Common myeloid progenitor, CD34-positive (primary cell): ENCODE results near the gene PGAP1. TPM values are rescaled to one million over a fixed set of nuclear protein-coding genes. Genes with fewer than 3 reads are reported as not detected.

Experiments
- CTCF ChIA-PET: fragments of 350-600 bp; sonication (Branson Sonifier 250); formaldehyde crosslinking; loops from one replicate; lab custom pipeline; 2021; ENCODE audit warnings: antibody characterized with exemption; lab: Charles Lee
- POLR2A ChIA-PET: fragments of 350-600 bp; sonication (Branson Sonifier 250); formaldehyde crosslinking; loops from one replicate; lab custom pipeline; 2021; ENCODE audit warnings: antibody characterized with exemption; lab: Charles Lee
- DNase-seq, 3 donors: peaks; one replicate each; pipeline versions ENCODE4 v3.0.0 to v3.0.0-alpha.2; 2013
- H3K27ac ChIP-seq, 2 experiments: 1 replicate in 1 of 2; 2 replicates in 1 of 2; pipeline ENCODE4 v1.7.0; 2013; ENCODE audit warnings: inconsistent platforms in 2 of 2, low read length in 2 of 2, mild to moderate bottlenecking in 2 of 2, low read depth in 1 of 2, moderate library complexity in 1 of 2; ENCODE audit not compliant: severe bottlenecking in 2 of 2, insufficient read depth in 1 of 2, poor library complexity in 1 of 2
- H3K27me3 ChIP-seq, 5 experiments: replicated peaks in 2 of 5; 1 replicate in 3 of 5; 2 replicates in 2 of 5; pipeline versions ENCODE4 v1.6.1 to v1.7.0; 2013; ENCODE audit warnings: low read length in 4 of 5, mild to moderate bottlenecking in 2 of 5, moderate library complexity in 2 of 5, inconsistent platforms in 1 of 5; ENCODE audit not compliant: insufficient read depth in 5 of 5, control insufficient read depth in 4 of 5
- H3K36me3 ChIP-seq, 4 experiments: 1 replicate in 2 of 4; 2 replicates in 2 of 4; pipeline versions ENCODE4 v1.6.1 to v1.7.0; 2013; ENCODE audit warnings: low read length in 3 of 4, control low read depth in 1 of 4, mild to moderate bottlenecking in 1 of 4; ENCODE audit not compliant: control insufficient read depth in 4 of 4, insufficient read depth in 4 of 4
- H3K4me1 ChIP-seq, 4 experiments: 1 replicate in 3 of 4; 2 replicates in 1 of 4; pipeline versions ENCODE4 v1.6.1 to v1.7.1; 2013; ENCODE audit warnings: low read length in 3 of 4, mild to moderate bottlenecking in 3 of 4, control low read depth in 1 of 4, inconsistent platforms in 1 of 4, moderate library complexity in 1 of 4; ENCODE audit not compliant: control insufficient read depth in 4 of 4, insufficient read depth in 4 of 4; ENCODE audit errors: control extremely low read depth in 1 of 4
- H3K4me3 ChIP-seq, 7 experiments: 1 replicate in 4 of 7; 2 replicates in 3 of 7; pipeline versions ENCODE4 v1.5.1 to v1.7.0; 2013; ENCODE audit warnings: mild to moderate bottlenecking in 7 of 7, low read length in 6 of 7, moderate library complexity in 6 of 7, inconsistent platforms in 2 of 7, low read depth in 2 of 7, control low read depth in 1 of 7; ENCODE audit not compliant: insufficient read depth in 4 of 7, control insufficient read depth in 1 of 7; ENCODE audit errors: extremely low read depth in 1 of 7
- H3K9me3 ChIP-seq, 5 experiments: 1 replicate in 4 of 5; 2 replicates in 1 of 5; pipeline versions ENCODE4 v1.6.1 to v1.7.1; 2013; ENCODE audit warnings: low read length in 4 of 5, mild to moderate bottlenecking in 2 of 5, inconsistent platforms in 1 of 5, low read depth in 1 of 5, moderate library complexity in 1 of 5; ENCODE audit not compliant: control insufficient read depth in 4 of 5, insufficient read depth in 2 of 5; ENCODE audit errors: control extremely low read depth in 1 of 5
- WGBS: methylation state at CpG from one replicate; pipeline ENCODE4 v1.1.5; 2013; ENCODE audit not compliant: insufficient coverage; 5-methylcytosine and 5-hydroxymethylcytosine counted together
- polyA plus RNA-seq: library from polyadenylated mRNA; unstranded; fragments of 120-200 nt; gene quantifications from one replicate; pipeline ENCODE4 v1.2.1, GENCODE V29; 2013

PGAP1 gene
- 8.8 TPM for polyA plus RNA-seq

GRCh38 chr2:196926562-196927375, at the start of gene PGAP1:
PGAP1 (minus strand) TSS chr2:196926707; CDS start chr2:196926616, 91 bp downstream.
- CTCF ChIA-PET, result interaction anchor here (1.6 kb wide), 1 partner anchor 85 kb away, joined by 4 read pairs; no protein-coding TSS in a partner anchor

GRCh38 chr2:196974970-196975369, 48.5 kb upstream of the PGAP1 start:
- POLR2A ChIA-PET, result no interaction called here
- WGBS, result no CpG with 5 or more reads among the region's 1 CpG
- CTCF ChIA-PET, result no interaction called here

More at GRCh38 chr2:196926562-196927375, at the start of gene PGAP1:
- peak; percentile 79 to 91 (median 89) for DNase-seq
- no peaks in the 10 kb centered on the region for H3K9me3 ChIP-seq
- no peaks in the 10 kb centered on the region for H3K27me3 ChIP-seq
- 0% methylated on average over 53 of the region's 62 CpGs for WGBS
- no peaks in the 10 kb centered on the region for H3K36me3 ChIP-seq
- peaks cover 12 to 20% (median 18%) of the 10 kb centered on the region in 4 experiments for H3K4me1 ChIP-seq
- H3K27ac ChIP-seq, result peak within 1 kb of the TSS in 1 of 2 experiments; percentile 76
- POLR2A ChIA-PET, result no interaction called here
- peak within 1 kb of the TSS; percentile 89 to 95 (median 90) for H3K4me3 ChIP-seq

GRCh38 chr2:196971574-196972279, 45.2 kb upstream of the PGAP1 start:
- H3K4me1 ChIP-seq, result no peaks in the 10 kb centered on the region
- H3K27me3 ChIP-seq, result no peaks in the 10 kb centered on the region
- no peaks in the 10 kb centered on the region for H3K36me3 ChIP-seq
- H3K9me3 ChIP-seq, result peaks cover 0 to 3% (median 0%) of the 10 kb centered on the region in 5 experiments
- DNase-seq, result no peak
- ChIA-PET POLR2A (interaction anchor here (1.1 kb wide), 1 partner anchor 15 kb away, joined by 3 read pairs; no protein-coding TSS in a partner anchor), CTCF (no interaction called here)
- H3K4me3 ChIP-seq, result no peak overlapping the region
- 100% methylated on average over 1 of the region's 3 CpGs for WGBS
- H3K27ac ChIP-seq, result no peak overlapping the region

More at GRCh38 chr2:196974970-196975369, 48.5 kb upstream of the PGAP1 start:
- H3K27me3 ChIP-seq, result no peaks in the 10 kb centered on the region
- H3K4me1 ChIP-seq, result no peaks in the 10 kb centered on the region
- H3K36me3 ChIP-seq, result no peaks in the 10 kb centered on the region
- H3K27ac ChIP-seq, result no peak overlapping the region
- DNase-seq, result no peak
- H3K4me3 ChIP-seq, result no peak overlapping the region
- H3K9me3 ChIP-seq, result peaks cover 0 to 3% (median 2%) of the 10 kb centered on the region in 5 experiments

- Histone ChIP-seq H3K9me3 (peaks cover 0 to 3% (median 0%) of the 10 kb centered on the region in 5 experiments), H3K4me1 (no peaks in the 10 kb centered on the region), H3K27ac (no peak overlapping the region), H3K36me3 (no peaks in the 10 kb centered on the region), H3K27me3 (no peaks in the 10 kb centered on the region), H3K4me3 (no peak overlapping the region)
- DNase-seq, result no peak
- ChIA-PET POLR2A (no interaction called here), CTCF (no interaction called here)
- no CpG with 5 or more reads among the region's 4 CpGs for WGBS
Observed at GRCh38 chr2:196970099-196970498, 43.6 kb upstream of the PGAP1 start.

GRCh38 chr2:196968516-196968915, 42.0 kb upstream of the PGAP1 start:
- Histone ChIP-seq H3K36me3 (no peaks in the 10 kb centered on the region), H3K4me1 (no peaks in the 10 kb centered on the region), H3K4me3 (no peak overlapping the region), H3K27me3 (no peaks in the 10 kb centered on the region), H3K27ac (no peak overlapping the region), H3K9me3 (peaks cover 0 to 3% (median 0%) of the 10 kb centered on the region in 5 experiments)
- WGBS, result 100% methylated on average over 1 of the region's 1 CpG
- POLR2A ChIA-PET, result no interaction called here
- CTCF ChIA-PET, result no interaction called here
- no peak for DNase-seq

GRCh38 chr2:196967775-196968174, 41.3 kb upstream of the PGAP1 start:
- ChIA-PET CTCF (no interaction called here), POLR2A (no interaction called here)
- H3K36me3 ChIP-seq, result no peaks in the 10 kb centered on the region
- no peak overlapping the region for H3K4me3 ChIP-seq
- WGBS, result no CpG with 5 or more reads among the region's 3 CpGs
- H3K27me3 ChIP-seq, result no peaks in the 10 kb centered on the region
- no peak overlapping the region for H3K27ac ChIP-seq
- H3K4me1 ChIP-seq, result no peaks in the 10 kb centered on the region
- H3K9me3 ChIP-seq, result peaks cover 0 to 3% (median 0%) of the 10 kb centered on the region in 5 experiments
- DNase-seq, result no peak

GRCh38 chr2:196967116-196967515, 40.6 kb upstream of the PGAP1 start:
- H3K4me1 ChIP-seq, result no peaks in the 10 kb centered on the region
- H3K36me3 ChIP-seq, result no peaks in the 10 kb centered on the region
- WGBS, result 83% methylated on average over 2 of the region's 7 CpGs
- no peaks in the 10 kb centered on the region for H3K27me3 ChIP-seq
- ChIA-PET CTCF (no interaction called here), POLR2A (no interaction called here)
- no peak overlapping the region for H3K4me3 ChIP-seq
- no peak overlapping the region for H3K27ac ChIP-seq
- no peak for DNase-seq
- H3K9me3 ChIP-seq, result peaks cover 0 to 3% (median 0%) of the 10 kb centered on the region in 5 experiments
